GM21447 (cell line): ENCODE measurements around the gene SENP8.

Experiments
- ATAC-seq: cut with Tn5 transposase; IDR thresholded peaks from one replicate; pipeline ENCODE4 v1.9.1; 2021; ENCODE audit not compliant: unreplicated experiment

SENP8 gene

GRCh38 chr15:72112805-72113204 lies 5.4 kb upstream of the SENP8 start:
- ATAC-seq: no peak

DNA sequence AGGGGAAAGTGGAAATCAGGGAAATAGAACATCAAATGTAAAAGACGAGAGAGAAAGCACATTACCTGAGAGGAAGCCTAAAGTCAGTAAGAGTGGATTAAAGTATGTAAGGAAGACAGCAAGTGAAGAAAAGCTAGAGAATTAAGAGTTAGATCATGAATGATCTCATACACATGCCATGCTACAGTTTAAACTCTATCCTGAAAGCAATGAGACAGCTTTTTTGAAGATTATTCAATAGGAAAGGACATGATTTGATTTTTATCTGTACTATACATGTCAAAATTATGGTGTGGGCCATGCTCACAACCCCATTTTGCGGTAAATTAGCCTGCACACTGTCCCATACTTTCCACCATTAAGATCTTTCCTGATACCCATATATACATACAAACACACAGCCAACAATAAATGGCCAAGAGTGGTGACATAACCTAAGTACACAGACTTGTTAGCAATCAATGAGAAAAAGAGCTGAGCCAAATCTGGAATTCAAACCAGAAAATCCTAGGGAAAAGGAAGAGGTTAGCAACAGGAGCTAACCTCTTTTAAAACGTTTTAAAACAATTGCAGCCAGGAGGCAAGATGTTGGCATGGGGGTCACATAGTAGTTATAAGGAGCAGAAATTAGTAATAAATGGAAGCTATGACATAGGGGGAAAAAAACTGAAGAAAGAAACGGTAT lies 4.7 kb upstream of the SENP8 start:
- no peak for ATAC-seq

DNA sequence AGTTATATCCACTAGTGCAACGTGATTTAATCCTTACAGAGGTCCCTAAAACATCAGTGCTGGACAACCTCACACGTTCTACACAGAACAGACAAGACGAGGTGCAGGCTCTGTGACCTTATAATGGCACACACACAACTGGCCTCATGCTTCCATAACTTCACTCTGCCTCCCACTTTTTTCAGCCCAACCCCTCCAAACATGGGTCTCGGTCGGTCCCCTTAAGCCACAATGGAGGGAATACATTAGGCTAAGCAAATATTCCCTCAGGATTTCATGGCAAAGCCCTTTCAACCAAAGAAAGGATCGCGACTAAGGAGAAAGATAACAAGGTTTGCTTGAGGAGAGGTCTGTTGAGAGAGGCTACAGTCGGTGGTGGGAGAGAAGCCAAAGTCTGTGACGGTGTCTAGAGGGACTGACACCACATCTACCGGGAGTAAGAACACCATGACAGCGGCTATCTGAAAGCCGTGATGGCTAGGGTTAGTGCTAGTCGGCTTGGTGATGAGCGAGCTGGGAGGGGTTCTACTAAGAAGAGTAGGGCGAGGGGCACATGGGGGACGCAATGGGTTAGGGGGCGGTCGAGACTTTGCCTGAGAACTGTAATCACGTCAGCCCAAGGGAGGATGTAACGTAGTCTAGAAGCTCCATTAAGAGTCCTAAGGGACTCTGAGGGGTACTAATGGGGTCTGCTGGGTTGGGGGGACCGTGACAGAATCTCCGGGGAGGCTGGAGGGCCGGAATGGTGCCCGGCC lies 1.3 kb upstream of the SENP8 start:
- ATAC-seq: peak; percentile 4

- peak; percentile 57 for ATAC-seq
Observed at GRCh38 chr15:72117486-72118016, 652 bp upstream of the SENP8 start.

GRCh38 chr15:72124218-72124617 lies 6.0 kb downstream of the SENP8 start:
- ATAC-seq: no peak

- ATAC-seq: no peak
Observed at GRCh38 chr15:72127724-72128322, 9.6 kb downstream of the SENP8 start.

GRCh38 chr15:72128359-72128758 lies 10.2 kb downstream of the SENP8 start:
- no peak for ATAC-seq

DNA sequence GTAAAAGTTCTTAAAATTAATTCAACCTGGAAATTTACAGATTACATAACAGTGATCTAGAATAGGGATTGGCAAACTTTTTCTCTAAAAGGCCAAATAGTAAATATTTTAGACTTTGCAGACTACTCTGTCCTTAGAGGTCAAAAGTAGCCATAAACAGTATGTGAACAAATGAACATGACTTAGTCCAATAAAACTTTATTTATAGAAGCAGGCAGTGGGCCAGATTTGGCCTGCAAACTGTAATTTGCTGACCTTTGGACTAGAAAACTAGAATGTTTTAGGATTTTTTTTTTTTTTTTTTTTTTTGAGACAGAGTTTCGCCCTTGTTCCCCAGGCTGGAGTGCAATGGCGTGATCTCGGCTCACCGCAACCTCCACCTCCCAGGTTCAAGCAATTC lies 12.1 kb downstream of the SENP8 start:
- ATAC-seq: no peak

GRCh38 chr15:72131922-72132321 lies 13.7 kb downstream of the SENP8 start:
- ATAC-seq: no peak

GRCh38 chr15:72133211-72133610 lies 15.0 kb downstream of the SENP8 start:
- no peak for ATAC-seq

DNA sequence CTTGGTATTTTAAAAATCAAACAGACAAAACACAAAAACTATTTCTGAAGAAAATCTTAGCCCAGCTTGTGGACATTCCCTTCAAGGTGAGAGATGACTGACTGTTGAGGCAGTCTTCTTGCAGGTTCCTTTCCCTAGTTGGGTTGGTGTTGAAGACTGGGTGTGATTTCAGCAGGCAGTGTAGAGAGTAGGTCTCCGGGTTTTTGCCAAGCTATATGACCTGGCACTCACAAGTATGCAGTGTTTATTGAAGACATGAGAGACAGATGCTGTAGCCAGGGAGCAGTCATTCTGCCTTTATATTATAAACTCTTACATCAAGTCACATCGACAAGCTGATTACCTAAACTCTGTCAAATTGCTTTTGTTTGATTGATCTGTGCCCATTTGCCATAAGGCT lies 17.5 kb downstream of the SENP8 start:
- ATAC-seq: no peak

- ATAC-seq: no peak
Observed at GRCh38 chr15:72136170-72137051, 18.2 kb downstream of the SENP8 start.

DNA sequence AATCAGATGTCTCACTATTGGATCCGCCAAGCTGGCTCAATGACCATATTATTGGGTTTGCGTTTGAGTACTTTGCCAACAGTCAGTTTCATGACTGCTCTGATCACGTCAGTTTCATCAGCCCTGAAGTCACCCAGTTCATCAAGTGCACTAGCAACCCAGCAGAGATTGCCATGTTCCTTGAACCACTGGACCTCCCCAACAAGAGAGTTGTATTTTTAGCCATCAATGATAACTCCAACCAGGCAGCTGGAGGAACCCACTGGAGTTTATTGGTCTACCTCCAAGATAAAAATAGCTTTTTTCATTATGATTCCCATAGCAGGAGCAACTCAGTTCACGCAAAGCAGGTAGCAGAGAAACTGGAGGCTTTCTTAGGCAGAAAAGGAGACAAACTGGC lies 21.5 kb downstream of the SENP8 start:
- ATAC-seq: no peak

- no peak for ATAC-seq
Observed at GRCh38 chr15:72140088-72140487, 21.9 kb downstream of the SENP8 start.

DNA sequence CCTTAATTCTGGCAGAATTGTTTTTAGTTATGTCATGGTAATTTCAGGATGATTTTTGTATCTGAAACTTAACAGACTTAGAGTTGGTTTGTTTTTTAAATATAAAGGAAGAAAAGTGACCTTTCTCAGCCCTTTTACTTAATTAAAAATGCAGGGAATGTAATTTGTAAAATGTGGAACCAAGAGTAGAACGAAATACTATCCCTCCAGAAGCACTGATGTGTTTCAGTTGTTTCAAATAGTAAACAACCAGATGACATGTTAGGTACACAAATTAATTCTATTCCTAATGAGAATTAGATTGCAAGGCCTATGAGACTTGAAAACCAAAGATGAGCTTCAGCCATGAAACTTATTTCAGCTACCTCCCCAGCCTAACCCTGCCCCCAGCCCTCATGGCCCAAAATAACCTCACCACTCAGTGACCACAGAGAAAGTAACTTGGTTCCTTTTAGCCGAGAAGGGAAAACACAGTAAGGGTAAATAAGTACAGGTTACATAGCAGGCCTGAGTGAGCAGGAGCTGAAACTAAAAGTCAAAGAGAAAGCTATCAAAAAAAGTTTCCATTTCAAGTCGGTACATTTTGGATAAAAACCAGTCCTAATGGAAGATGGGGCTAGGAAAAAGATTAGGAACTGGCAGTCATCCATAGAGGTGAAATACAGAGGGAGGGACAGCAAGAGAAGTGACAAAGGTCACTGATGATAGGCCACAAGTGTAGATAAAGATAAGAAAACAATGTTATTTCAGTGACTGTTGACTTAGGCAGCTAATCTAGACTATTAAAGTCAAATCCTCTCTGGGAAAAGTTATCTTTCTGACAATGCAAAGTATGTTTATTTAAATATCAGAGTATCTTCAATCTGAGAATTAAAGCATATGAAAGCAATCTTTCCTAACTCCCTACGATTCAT lies 23.2 kb downstream of the SENP8 start:
- ATAC-seq: peak; percentile 100

DNA sequence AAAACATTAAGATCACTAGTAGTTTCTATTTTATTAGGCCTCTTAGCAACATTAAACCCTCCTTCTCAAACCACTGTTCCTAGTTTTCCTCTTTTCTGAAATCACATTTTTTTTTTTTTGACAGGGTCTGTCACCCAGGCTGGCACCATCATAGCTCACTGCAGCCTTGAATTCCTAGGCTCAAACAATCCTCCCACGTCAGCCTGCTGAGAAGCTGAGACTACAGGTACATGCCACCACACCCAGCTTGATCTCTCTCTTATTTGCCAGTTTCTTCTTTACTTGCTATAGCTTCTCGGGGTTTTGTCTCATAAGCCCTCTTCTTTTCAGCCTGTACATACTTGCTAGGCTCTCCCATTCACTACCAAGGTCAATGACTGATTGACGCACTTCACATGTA lies 28.0 kb downstream of the SENP8 start:
- ATAC-seq: no peak

DNA sequence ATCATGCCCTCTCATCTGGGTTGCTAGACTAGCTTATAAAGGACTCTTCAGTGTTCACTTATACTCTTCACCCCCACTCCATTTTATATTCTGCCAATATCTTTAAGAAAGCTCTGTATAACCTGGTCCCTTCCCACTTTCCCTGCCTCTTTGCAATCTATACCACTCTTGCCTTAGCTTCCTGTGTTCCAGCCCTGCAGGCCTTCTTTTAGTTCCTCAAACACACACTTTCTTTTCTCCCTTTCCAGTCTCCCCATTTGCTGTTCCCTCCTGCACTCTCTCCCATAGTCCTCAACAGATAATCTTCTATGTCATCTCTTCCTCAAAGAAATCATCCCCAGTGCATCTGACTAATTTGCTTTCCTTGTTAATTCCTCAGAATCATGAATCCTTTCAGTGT lies 28.7 kb downstream of the SENP8 start:
- ATAC-seq: no peak

- ATAC-seq: no peak
Observed at GRCh38 chr15:72147418-72147817, 29.2 kb downstream of the SENP8 start.

DNA sequence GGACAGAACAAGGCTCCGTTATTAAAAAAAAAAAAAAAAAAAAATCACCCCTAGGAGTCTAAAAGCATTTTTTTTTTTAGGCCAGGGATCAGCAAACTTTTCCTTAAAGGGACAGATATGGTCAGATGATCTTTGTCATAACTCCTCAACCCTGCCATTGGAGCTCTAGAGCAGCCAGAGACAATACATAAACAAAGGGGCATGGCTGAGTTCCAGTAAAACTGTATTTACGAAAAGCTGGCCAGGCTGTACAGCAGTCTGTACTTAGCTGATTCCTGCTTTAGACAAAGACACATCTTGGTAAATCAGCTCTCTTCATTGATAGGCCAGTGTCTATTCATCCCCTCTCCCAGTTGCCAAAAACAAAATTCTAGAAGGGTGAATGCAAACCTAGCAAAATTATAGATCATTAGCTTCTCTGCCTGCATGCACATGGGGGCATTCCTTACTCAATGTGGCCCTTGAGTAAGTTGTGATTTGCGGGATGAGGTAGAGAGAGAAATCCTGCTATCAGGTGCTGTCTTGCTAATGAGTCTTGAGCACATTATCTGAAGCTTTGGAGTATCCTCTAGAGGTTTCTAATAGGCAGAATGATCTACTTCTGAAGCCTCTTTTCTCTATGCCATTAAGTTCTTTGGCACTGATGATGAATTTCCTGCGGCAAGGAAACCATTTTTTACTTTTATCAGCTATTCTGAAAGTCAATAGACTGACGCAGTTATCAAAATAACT lies 35.2 kb downstream of the SENP8 start:
- no peak for ATAC-seq
